ENCODE data around the gene PBX1. TPM values are rescaled to one million over a fixed set of nuclear protein-coding genes. Genes with fewer than 3 reads are reported as not detected.
A peak's percentile ranks its signal among the peaks of the same experiment; 100 is the strongest.

Gene PBX1
- total RNA-seq, 2 donors from 2014 or later: 33.3 to 37.4 TPM

- peak overlapping the region; percentile 22 to 77 for H3K27ac ChIP-seq
- TF ChIP-seq, protein P1, sequence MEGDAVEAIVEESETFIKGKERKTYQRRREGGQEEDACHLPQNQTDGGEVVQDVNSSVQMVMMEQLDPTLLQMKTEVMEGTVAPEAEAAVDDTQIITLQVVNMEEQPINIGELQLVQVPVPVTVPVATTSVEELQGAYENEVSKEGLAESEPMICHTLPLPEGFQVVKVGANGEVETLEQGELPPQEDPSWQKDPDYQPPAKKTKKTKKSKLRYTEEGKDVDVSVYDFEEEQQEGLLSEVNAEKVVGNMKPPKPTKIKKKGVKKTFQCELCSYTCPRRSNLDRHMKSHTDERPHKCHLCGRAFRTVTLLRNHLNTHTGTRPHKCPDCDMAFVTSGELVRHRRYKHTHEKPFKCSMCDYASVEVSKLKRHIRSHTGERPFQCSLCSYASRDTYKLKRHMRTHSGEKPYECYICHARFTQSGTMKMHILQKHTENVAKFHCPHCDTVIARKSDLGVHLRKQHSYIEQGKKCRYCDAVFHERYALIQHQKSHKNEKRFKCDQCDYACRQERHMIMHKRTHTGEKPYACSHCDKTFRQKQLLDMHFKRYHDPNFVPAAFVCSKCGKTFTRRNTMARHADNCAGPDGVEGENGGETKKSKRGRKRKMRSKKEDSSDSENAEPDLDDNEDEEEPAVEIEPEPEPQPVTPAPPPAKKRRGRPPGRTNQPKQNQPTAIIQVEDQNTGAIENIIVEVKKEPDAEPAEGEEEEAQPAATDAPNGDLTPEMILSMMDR (IDR thresholded peaks at IDR 0.05): peak in 1 of 2 donors; percentile 22
- H3K4me3 ChIP-seq: no peak overlapping the region
- H3K4me1 ChIP-seq: peaks cover 0 to 62% of the 10 kb centered on the region in 2 donors
- DNase-seq (ENCODE audit: low spot score): no peak
- no peaks in the 10 kb centered on the region for H3K27me3 ChIP-seq
- H3K9me3 ChIP-seq: no peaks in the 10 kb centered on the region
- no peaks in the 10 kb centered on the region for H3K36me3 ChIP-seq
Observed at GRCh38 chr1:164704954-164705353, 146.0 kb downstream of the PBX1 start.

DNA sequence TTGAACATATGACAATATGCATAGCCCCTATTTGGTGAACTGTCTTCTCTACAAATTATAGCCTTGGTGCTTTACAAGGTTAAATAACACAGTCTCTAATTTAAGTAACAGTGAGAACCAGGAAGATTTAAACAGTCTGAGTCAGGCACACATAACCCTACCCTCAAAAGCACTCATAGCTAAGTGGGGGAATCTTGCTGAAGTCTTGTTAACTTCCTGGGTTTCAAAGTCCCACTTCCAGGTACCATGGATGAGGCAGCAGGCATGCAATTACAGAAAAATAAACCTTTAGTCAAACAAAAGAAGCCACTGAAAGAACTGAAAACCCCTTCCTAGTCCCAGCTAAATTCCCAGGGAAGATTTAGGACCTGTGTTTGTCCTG is 147.6 kb downstream of the PBX1 start:
- H3K4me1 ChIP-seq: peaks cover 0 to 58% of the 10 kb centered on the region in 2 donors
- no peaks in the 10 kb centered on the region for H3K9me3 ChIP-seq
- DNase-seq (ENCODE audit: low spot score): no peak
- H3K27ac ChIP-seq: peak overlapping the region; percentile 66 to 76
- TF ChIP-seq, protein P1 (IDR thresholded peaks at IDR 0.05): no peak
- H3K36me3 ChIP-seq: no peaks in the 10 kb centered on the region
- no peak overlapping the region for H3K4me3 ChIP-seq
- H3K27me3 ChIP-seq: no peaks in the 10 kb centered on the region

DNA sequence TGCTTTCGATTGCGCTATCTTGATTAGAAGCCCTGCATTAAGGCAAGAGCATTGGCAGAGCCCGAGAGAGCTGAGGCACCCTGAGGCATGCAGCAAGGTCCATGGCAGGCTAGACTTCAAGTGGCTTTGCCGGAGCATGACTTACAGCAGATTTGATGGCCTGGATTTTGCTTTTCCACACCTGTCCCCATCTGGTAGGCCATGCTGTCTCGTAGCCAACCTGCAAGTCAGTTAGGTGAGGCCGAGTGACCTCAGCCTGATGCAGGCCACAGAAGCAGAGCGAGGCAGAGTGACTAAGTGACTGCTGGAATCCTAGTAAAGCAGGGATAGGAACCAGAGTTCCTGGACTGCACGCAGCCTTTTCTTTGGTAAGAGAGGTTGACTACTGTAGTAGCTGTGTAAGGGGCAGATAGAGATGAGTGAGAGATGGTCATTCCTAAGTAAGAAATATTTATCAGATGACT is 148.9 kb downstream of the PBX1 start:
- DNase-seq (ENCODE audit: low spot score): no peak
- Histone ChIP-seq H3K4me3 (no peak overlapping the region), H3K4me1 (peaks cover 0 to 70% of the 10 kb centered on the region in 2 donors)

GRCh38 chr1:164708596-164708995 is 149.6 kb downstream of the PBX1 start:
- no peak overlapping the region for H3K4me3 ChIP-seq
- H3K27ac ChIP-seq: peak overlapping the region; percentile 66 to 76
- H3K27me3 ChIP-seq: no peaks in the 10 kb centered on the region
- TF ChIP-seq, protein P1 (IDR thresholded peaks at IDR 0.05): no peak
- no peak for DNase-seq (ENCODE audit: low spot score)
- no peaks in the 10 kb centered on the region for H3K9me3 ChIP-seq
- H3K36me3 ChIP-seq: no peaks in the 10 kb centered on the region
- H3K4me1 ChIP-seq: peaks cover 0 to 73% of the 10 kb centered on the region in 2 donors

More for the DNA sequence above, 148.9 kb downstream of the PBX1 start:
- Histone ChIP-seq H3K9me3 (no peaks in the 10 kb centered on the region), H3K27me3 (no peaks in the 10 kb centered on the region), H3K36me3 (no peaks in the 10 kb centered on the region), H3K27ac (peak overlapping the region; percentile 66 to 76)
- TF ChIP-seq, protein P1 (IDR thresholded peaks at IDR 0.05): no peak

DNA sequence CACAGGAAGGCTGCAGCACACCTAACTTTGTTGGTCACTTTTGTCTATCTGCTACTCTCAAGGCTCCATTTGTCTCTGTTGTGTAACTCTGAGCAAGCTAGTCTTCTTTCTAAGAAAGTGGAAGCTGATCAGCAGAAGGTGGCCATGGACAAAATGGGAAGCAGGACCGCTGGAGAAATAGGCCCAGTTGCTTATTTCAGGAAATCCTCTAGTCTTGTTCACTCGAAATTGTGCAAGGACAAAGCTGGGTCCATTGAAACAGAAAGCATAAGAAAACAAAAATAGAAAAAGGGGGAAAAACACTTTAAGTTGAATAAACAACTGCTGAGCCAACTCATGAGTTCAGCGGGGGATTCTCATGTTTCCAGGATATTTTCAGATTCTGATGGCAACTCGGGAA is 150.1 kb downstream of the PBX1 start:
- H3K4me3 ChIP-seq: no peak overlapping the region
- H3K9me3 ChIP-seq: no peaks in the 10 kb centered on the region
- H3K36me3 ChIP-seq: no peaks in the 10 kb centered on the region
- no peaks in the 10 kb centered on the region for H3K27me3 ChIP-seq
- DNase-seq (ENCODE audit: low spot score): no peak
- peaks cover 0 to 76% of the 10 kb centered on the region in 2 donors for H3K4me1 ChIP-seq
- H3K27ac ChIP-seq: peak overlapping the region in 1 of 2 donors; percentile 76
- TF ChIP-seq, protein P1 (IDR thresholded peaks at IDR 0.05): no peak
